HG03521 (cell line): ENCODE data around the gene CEP43.

Source experiments
- ATAC-seq: cut with Tn5 transposase; IDR thresholded peaks from one replicate; pipeline ENCODE4 v1.9.1; 2021; ENCODE audit warnings: mild to moderate bottlenecking, moderate library complexity; ENCODE audit not compliant: unreplicated experiment

CEP43 gene

GRCh38 chr6:167007985-167008384 lies 8.8 kb downstream of the CEP43 start:
- no peak for ATAC-seq

- no peak for ATAC-seq
Measured at GRCh38 chr6:167013067-167013466, 13.9 kb downstream of the CEP43 start.

- ATAC-seq = no peak
Measured at GRCh38 chr6:167013946-167014345, 14.7 kb downstream of the CEP43 start.

- no peak for ATAC-seq
Measured at GRCh38 chr6:167015302-167015701, 16.1 kb downstream of the CEP43 start.

GRCh38 chr6:167020206-167020605 lies 21.0 kb downstream of the CEP43 start:
- ATAC-seq = peak; percentile 75

GRCh38 chr6:167027308-167027707 lies 28.1 kb downstream of the CEP43 start:
- no peak for ATAC-seq

GRCh38 chr6:167027772-167028171 lies 28.6 kb downstream of the CEP43 start:
- no peak for ATAC-seq

GRCh38 chr6:167030222-167031072 lies 31.2 kb downstream of the CEP43 start:
- no peak for ATAC-seq

GRCh38 chr6:167031082-167031709 lies 32.0 kb downstream of the CEP43 start:
- ATAC-seq = no peak

- no peak for ATAC-seq
Measured at GRCh38 chr6:167034056-167034455, 34.9 kb downstream of the CEP43 start.

- no peak for ATAC-seq
Measured at GRCh38 chr6:167037762-167038161, 38.6 kb downstream of the CEP43 start.

- no peak for ATAC-seq
Measured at GRCh38 chr6:167044696-167045095, 45.5 kb downstream of the CEP43 start.

GRCh38 chr6:167045828-167046580 lies 46.8 kb downstream of the CEP43 start:
- no peak for ATAC-seq

- peak; percentile 11 for ATAC-seq
Measured at GRCh38 chr6:167046861-167047495, 47.8 kb downstream of the CEP43 start.

- ATAC-seq = peak; percentile 68
Measured at GRCh38 chr6:167047554-167047953, 48.4 kb downstream of the CEP43 start.
